Mesendoderm (in vitro differentiated cells): Measurements from ENCODE around the gene STRIT1.
"Not testable (repeated sequence)": the region's sequence is repeated elsewhere in the genome, so short reads cannot be mapped to it uniquely, and the experiment has no call there.

Experiments used
- DNase-seq: peaks from one replicate; pipeline ENCODE4 v3.0.0; 2013
- H2AK5ac ChIP-seq: 2 replicates; pipeline ENCODE4 v1.6.1; 2013; ENCODE audit warnings: low read length, inconsistent platforms
- H2BK120ac ChIP-seq: 2 replicates; pipeline ENCODE4 v1.6.1; 2013; ENCODE audit warnings: low read depth, mild to moderate bottlenecking, low read length, moderate library complexity, mixed read lengths
- H2BK15ac ChIP-seq: replicated peaks from 2 replicates; pipeline ENCODE4 v1.6.1; 2013; ENCODE audit warnings: low read depth, mild to moderate bottlenecking, moderate library complexity
- H2BK5ac ChIP-seq: 2 replicates; pipeline ENCODE4 v1.6.1; 2013; ENCODE audit warnings: low read length, inconsistent platforms
- H3K18ac ChIP-seq: 2 replicates; pipeline ENCODE4 v1.6.1; 2013; ENCODE audit warnings: mild to moderate bottlenecking, low read length, mixed read lengths
- H3K23ac ChIP-seq: one replicate; pipeline ENCODE4 v1.6.1; 2013; ENCODE audit warnings: low read length
- H3K27ac ChIP-seq: 2 replicates; pipeline ENCODE4 v1.5.1; 2013; ENCODE audit warnings: low read depth, mild to moderate bottlenecking, inconsistent platforms, low read length, moderate library complexity
- H3K27me3 ChIP-seq: 2 replicates; pipeline ENCODE4 v1.6.1; 2013; ENCODE audit warnings: low read length, control low read depth, mild to moderate bottlenecking, inconsistent platforms; ENCODE audit not compliant: insufficient read depth, poor library complexity
- H3K36me3 ChIP-seq: 2 replicates; pipeline ENCODE4 v1.6.1; 2013; ENCODE audit warnings: low read length, inconsistent platforms; ENCODE audit not compliant: control insufficient read depth, insufficient read depth
- H3K4ac ChIP-seq: one replicate; pipeline ENCODE4 v1.6.1; 2013; ENCODE audit warnings: low read depth, mild to moderate bottlenecking, low read length, moderate library complexity
- H3K4me1 ChIP-seq: 2 replicates; pipeline ENCODE4 v1.6.1; 2013; ENCODE audit warnings: low read depth, low read length, inconsistent platforms; ENCODE audit not compliant: control insufficient read depth
- H3K4me2 ChIP-seq: 2 replicates; pipeline ENCODE4 v1.6.1; 2013; ENCODE audit warnings: low read length
- H3K4me3 ChIP-seq: 2 replicates; pipeline ENCODE4 v1.5.1; 2013; ENCODE audit warnings: mild to moderate bottlenecking, low read length
- H3K56ac ChIP-seq: one replicate; pipeline ENCODE4 v1.6.1; 2013; ENCODE audit warnings: low read length
- H3K79me1 ChIP-seq: 2 replicates; pipeline ENCODE4 v1.6.1; 2013; ENCODE audit warnings: low read length, inconsistent platforms
- H3K79me2 ChIP-seq: 2 replicates; pipeline ENCODE4 v1.6.1; 2013; ENCODE audit warnings: mild to moderate bottlenecking, low read length; ENCODE audit not compliant: control insufficient read depth, insufficient read depth
- H3K9ac ChIP-seq: 2 replicates; pipeline ENCODE4 v1.6.1; 2013; ENCODE audit warnings: low read length, inconsistent platforms
- H4K5ac ChIP-seq: one replicate; pipeline ENCODE4 v1.6.1; 2013; ENCODE audit warnings: low read length
- H4K8ac ChIP-seq: one replicate; pipeline ENCODE4 v1.6.1; 2013; ENCODE audit warnings: low read depth, mild to moderate bottlenecking, control low read depth, low read length, moderate library complexity
- WGBS: extraction: QIAGEN DNeasy Blood & Tissue Kit; methylation state at CpG from one replicate; pipeline ENCODE4 v1.1.7; 2013; ENCODE audit warnings: low lambda C conversion rate, missing lambda C conversion rate; ENCODE audit not compliant: insufficient coverage; ENCODE audit errors: extremely low coverage; 5-methylcytosine and 5-hydroxymethylcytosine counted together

The STRIT1 gene

DNA sequence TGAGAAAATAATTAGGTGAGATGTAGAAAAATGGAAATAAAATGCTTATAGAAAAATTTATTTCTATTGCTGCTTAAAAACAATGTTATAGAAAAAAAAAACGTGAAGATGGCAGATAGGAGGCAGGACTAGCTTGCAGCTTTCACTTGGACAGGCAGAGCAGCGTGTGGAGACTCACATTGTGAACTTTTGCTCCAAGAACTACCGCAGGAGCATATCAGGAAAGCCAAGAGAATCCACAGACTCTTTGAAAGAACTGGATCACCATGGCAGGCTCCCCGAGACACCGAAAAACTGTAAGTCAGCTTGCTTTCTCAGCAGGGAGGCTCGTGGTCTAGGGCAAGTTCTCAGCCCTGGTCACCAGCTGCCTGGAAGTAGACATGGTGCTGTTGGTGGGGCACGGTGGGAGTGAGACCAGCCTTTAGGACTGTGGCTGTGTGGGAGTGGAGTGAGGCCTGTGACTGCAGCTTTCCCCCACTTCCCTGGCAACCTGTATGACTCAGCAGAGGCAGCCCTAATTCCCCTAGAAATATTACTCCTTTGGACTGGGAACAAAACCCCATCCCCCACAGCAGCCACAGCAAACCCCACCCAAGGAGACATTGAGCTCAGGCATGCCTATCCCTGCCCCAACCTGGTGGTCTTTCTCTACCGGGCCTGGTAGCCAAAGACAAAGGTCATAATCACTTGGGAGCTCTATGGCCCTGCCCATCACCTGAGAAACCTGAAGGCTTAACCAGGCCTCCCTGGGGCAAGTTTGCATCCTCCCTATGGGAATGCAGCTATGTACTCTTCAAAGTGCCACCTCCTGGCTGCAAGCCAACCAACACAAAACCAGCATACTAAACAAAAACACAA is 22.8 kb downstream of the STRIT1 start:
- Histone ChIP-seq H3K18ac (peak overlapping the region; percentile 62), H2AK5ac (no peak overlapping the region), H3K36me3 (no peaks in the 10 kb centered on the region), H3K4ac (peak overlapping the region; percentile 6), H2BK5ac (no peak overlapping the region), H3K4me2 (no peak overlapping the region), H2BK120ac (no peak overlapping the region), H2BK15ac (no peak overlapping the region), H3K56ac (peak overlapping the region; percentile 11), H3K27ac (no peak overlapping the region), H4K5ac (no peak overlapping the region), H3K4me1 (no peaks in the 10 kb centered on the region), H3K9ac (no peak overlapping the region), H3K27me3 (no peaks in the 10 kb centered on the region), H3K23ac (no peak overlapping the region), H3K79me1 (no peaks in the 10 kb centered on the region), H4K8ac (no peak overlapping the region), H3K4me3 (no peak overlapping the region), H3K79me2 (no peaks in the 10 kb centered on the region)
- WGBS, result no CpG with 5 or more reads among the region's 8 CpGs
- peak; percentile 63 for DNase-seq

DNA sequence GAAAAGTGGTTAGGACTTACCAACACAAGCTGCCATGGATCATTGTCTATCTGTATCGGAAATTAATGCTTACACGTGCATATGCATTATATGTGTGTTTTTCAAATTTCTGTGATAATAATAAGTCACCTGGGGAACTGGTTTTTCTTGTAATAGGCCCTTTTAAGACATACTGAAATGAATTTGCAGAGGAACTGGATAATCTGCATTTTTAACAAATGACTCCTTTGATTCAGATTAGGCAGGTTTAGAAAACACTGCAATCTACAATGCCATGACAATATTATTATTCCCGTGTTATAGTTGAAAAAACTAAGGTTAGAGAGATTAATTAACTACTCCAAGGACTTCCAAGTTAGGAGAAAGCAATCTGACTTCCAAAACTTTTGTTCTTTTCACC is 23.4 kb downstream of the STRIT1 start:
- no peak overlapping the region for H3K4me2 ChIP-seq

DNA sequence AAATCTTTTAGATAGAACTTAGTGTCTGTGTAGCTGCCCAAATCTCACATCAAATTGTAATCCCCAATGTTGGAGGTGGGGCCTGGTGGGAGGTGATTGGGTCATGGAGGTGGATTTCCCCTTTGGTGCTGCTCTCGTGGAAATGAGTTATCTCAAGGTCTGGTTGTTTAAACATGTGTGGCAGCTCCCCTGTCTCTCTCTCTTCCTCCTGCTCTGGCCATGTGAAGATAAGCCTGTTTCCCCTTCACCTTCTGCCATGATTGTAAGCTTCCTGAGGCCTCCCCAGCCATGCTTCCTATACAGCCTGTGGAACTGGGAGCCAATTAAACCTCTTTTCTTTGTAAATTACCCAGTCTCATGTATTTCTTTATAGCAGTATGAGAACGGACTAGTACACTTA is 30.6 kb downstream of the STRIT1 start:
- H3K27ac ChIP-seq, H3K4me3 ChIP-seq, H3K27me3 ChIP-seq, H2BK120ac ChIP-seq, H3K79me1 ChIP-seq, H3K4me1 ChIP-seq, H3K9ac ChIP-seq, H2AK5ac ChIP-seq, H4K5ac ChIP-seq, H3K56ac ChIP-seq, H3K4me2 ChIP-seq, H3K23ac ChIP-seq, H2BK5ac ChIP-seq, H2BK15ac ChIP-seq, H3K79me2 ChIP-seq, H3K18ac ChIP-seq, H4K8ac ChIP-seq, H3K4ac ChIP-seq, H3K36me3 ChIP-seq, DNase-seq: not testable (repeated sequence)
- no CpG with 5 or more reads among the region's 2 CpGs for WGBS

More for the DNA sequence above, 23.4 kb downstream of the STRIT1 start:
- H2BK120ac ChIP-seq, result no peak overlapping the region
- no peak overlapping the region for H3K23ac ChIP-seq
- H3K56ac ChIP-seq, result no peak overlapping the region
- DNase-seq, result no peak
- no CpG with 5 or more reads among the region's 3 CpGs for WGBS
- H3K27ac ChIP-seq, result no peak overlapping the region
- H3K18ac ChIP-seq, result no peak overlapping the region
- no peak overlapping the region for H2BK5ac ChIP-seq
- no peaks in the 10 kb centered on the region for H3K79me1 ChIP-seq
- H3K36me3 ChIP-seq, result no peaks in the 10 kb centered on the region
- H3K4me3 ChIP-seq, result no peak overlapping the region
- H3K27me3 ChIP-seq, result no peaks in the 10 kb centered on the region
- no peaks in the 10 kb centered on the region for H3K4me1 ChIP-seq
- no peak overlapping the region for H4K8ac ChIP-seq
- H3K9ac ChIP-seq, result no peak overlapping the region
- no peak overlapping the region for H4K5ac ChIP-seq
- H2AK5ac ChIP-seq, result no peak overlapping the region
- no peak overlapping the region for H3K4ac ChIP-seq
- H3K79me2 ChIP-seq, result no peaks in the 10 kb centered on the region
- H2BK15ac ChIP-seq, result no peak overlapping the region

DNA sequence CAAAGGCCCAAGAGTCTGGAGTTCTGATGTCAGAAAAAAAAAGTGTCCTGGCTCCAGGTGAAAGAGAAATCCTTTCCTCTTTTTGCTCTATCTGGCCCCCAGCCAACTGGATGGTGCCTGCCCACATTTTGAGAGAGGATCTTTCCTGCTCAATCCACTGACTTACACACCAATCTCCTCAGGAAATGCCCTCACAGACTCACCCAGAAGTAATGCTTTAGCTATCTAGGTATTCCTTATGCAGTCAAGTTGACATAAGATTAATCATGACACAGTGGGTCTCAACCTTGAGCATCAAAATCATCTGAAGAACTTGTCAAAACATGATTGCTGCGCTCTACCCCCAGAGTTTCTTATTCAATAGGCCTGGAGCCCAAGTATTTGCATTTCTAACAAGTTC is 31.2 kb downstream of the STRIT1 start:
- no peak overlapping the region for H2BK15ac ChIP-seq
- no peak overlapping the region for H4K5ac ChIP-seq
- no peak overlapping the region for H3K27ac ChIP-seq
- H3K4me3 ChIP-seq, result no peak overlapping the region
- H3K4me2 ChIP-seq, result no peak overlapping the region
- H3K79me1 ChIP-seq, result no peaks in the 10 kb centered on the region
- no peak overlapping the region for H4K8ac ChIP-seq
- peak overlapping the region; percentile 52 for H3K18ac ChIP-seq
- no peak for DNase-seq
- H3K9ac ChIP-seq, result no peak overlapping the region
- H3K56ac ChIP-seq, result no peak overlapping the region
- WGBS, result no CpG with 5 or more reads among the region's 1 CpG
- no peak overlapping the region for H2BK5ac ChIP-seq
- H3K4ac ChIP-seq, result no peak overlapping the region
- H2AK5ac ChIP-seq, result no peak overlapping the region
- no peaks in the 10 kb centered on the region for H3K36me3 ChIP-seq
- H3K27me3 ChIP-seq, result no peaks in the 10 kb centered on the region
- H3K4me1 ChIP-seq, result no peaks in the 10 kb centered on the region
- no peaks in the 10 kb centered on the region for H3K79me2 ChIP-seq
- H2BK120ac ChIP-seq, result no peak overlapping the region
- no peak overlapping the region for H3K23ac ChIP-seq

DNA sequence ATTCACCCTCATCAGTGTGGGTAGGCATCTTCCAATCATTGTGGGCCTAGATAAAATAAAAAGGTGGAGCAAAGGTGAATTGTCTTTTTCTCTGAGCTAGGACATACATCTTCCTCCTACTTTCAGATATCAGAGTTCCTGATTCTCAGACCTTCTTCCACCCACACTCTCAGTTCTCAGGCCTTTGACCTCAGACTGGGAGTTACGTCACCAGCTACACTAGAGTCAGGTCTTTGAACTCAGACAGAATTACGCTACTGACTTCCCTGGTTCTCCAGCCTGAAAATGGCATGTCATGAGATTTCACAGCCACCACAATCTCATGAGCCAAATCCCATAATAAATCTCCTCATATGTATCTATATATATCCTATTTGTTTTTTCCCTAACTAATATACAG is 39.0 kb downstream of the STRIT1 start:
- no CpG with 5 or more reads among the region's 2 CpGs for WGBS
- H3K23ac ChIP-seq, result no peak overlapping the region

GRCh38 chr3:155252535-155252934 is 40.9 kb downstream of the STRIT1 start:
- H2BK15ac ChIP-seq, result no peak overlapping the region
- H3K56ac ChIP-seq, result no peak overlapping the region
- H3K4me3 ChIP-seq, result no peak overlapping the region
- no peak overlapping the region for H2AK5ac ChIP-seq
- no peak overlapping the region for H4K5ac ChIP-seq
- H3K9ac ChIP-seq, result no peak overlapping the region
- H3K36me3 ChIP-seq, result no peaks in the 10 kb centered on the region
- no peaks in the 10 kb centered on the region for H3K27me3 ChIP-seq
- WGBS, result no CpG with 5 or more reads among the region's 3 CpGs
- no peaks in the 10 kb centered on the region for H3K79me1 ChIP-seq
- no peak overlapping the region for H3K18ac ChIP-seq
- H2BK5ac ChIP-seq, result no peak overlapping the region
- no peak overlapping the region for H3K4me2 ChIP-seq
- H4K8ac ChIP-seq, result no peak overlapping the region
- no peaks in the 10 kb centered on the region for H3K79me2 ChIP-seq
- H2BK120ac ChIP-seq, result no peak overlapping the region
- no peak overlapping the region for H3K27ac ChIP-seq
- no peaks in the 10 kb centered on the region for H3K4me1 ChIP-seq
- H3K23ac ChIP-seq, result no peak overlapping the region
- DNase-seq, result no peak
- H3K4ac ChIP-seq, result no peak overlapping the region

More for the DNA sequence above, 39.0 kb downstream of the STRIT1 start:
- no peak overlapping the region for H3K4ac ChIP-seq
- no peak overlapping the region for H4K5ac ChIP-seq
- H3K27me3 ChIP-seq, result no peaks in the 10 kb centered on the region
- H3K4me3 ChIP-seq, result no peak overlapping the region
- H3K79me1 ChIP-seq, result no peaks in the 10 kb centered on the region
- H4K8ac ChIP-seq, result no peak overlapping the region
- H2BK5ac ChIP-seq, result no peak overlapping the region
- no peak overlapping the region for H3K27ac ChIP-seq
- no peak overlapping the region for H2BK120ac ChIP-seq
- no peak overlapping the region for H3K9ac ChIP-seq
- no peak overlapping the region for H3K56ac ChIP-seq
- H2AK5ac ChIP-seq, result no peak overlapping the region
- no peak overlapping the region for H2BK15ac ChIP-seq
- H3K79me2 ChIP-seq, result no peaks in the 10 kb centered on the region
- no peak overlapping the region for H3K4me2 ChIP-seq
- H3K36me3 ChIP-seq, result no peaks in the 10 kb centered on the region
- H3K18ac ChIP-seq, result no peak overlapping the region
- no peaks in the 10 kb centered on the region for H3K4me1 ChIP-seq
- DNase-seq, result no peak
